HEK293 (cell line): ENCODE data around the gene NRG2.
A peak's percentile ranks its signal among the peaks of the same experiment; 100 is the strongest.

Source experiments
- CTCF ChIA-PET: fragments of 350-600 bp; formaldehyde crosslinking; extraction: SDS; loops from one replicate; lab custom pipeline; 2021; ENCODE audit warnings: antibody characterized with exemption; lab: Yijun Ruan, JAX
- POLR2A ChIA-PET: fragments of 300-600 bp; formaldehyde crosslinking; extraction: SDS; loops from one replicate; lab custom pipeline; 2020; ENCODE audit warnings: antibody characterized with exemption, inconsistent platforms; lab: Yijun Ruan, JAX
- H3K27ac ChIP-seq: fragments of 200-500 bp; sonication (Bioruptor generic); 2 replicates; pipeline ENCODE4 v1.5.1; 2014; ENCODE audit warnings: low read depth, low read length, control low read depth, inconsistent platforms; ENCODE audit errors: extremely low read depth
- H3K36me3 ChIP-seq, 2 experiments: fragments of 200-500 bp in 1 of 2; sonication (Bioruptor generic) in 1 of 2; 1 replicate in 1 of 2; 2 replicates in 1 of 2; pipeline ENCODE4 v1.5.1; 2014 to 2017; ENCODE audit warnings: inconsistent platforms in 2 of 2, low read length in 2 of 2; ENCODE audit not compliant: control insufficient read depth in 2 of 2, insufficient read depth in 1 of 2
- H3K4me1 ChIP-seq: fragments of 200-500 bp; sonication (Bioruptor generic); 2 replicates; pipeline ENCODE4 v1.5.1; 2014; ENCODE audit warnings: mild to moderate bottlenecking, low read length, inconsistent platforms; ENCODE audit not compliant: control insufficient read depth, insufficient read depth
- H3K4me3 ChIP-seq: 2 replicates; pipeline ENCODE4 v1.5.1; 2011; ENCODE audit warnings: low read depth, mild to moderate bottlenecking, control low read depth, low read length, moderate library complexity
- H3K9me3 ChIP-seq: fragments of 200-500 bp; sonication (Bioruptor generic); 2 replicates; pipeline ENCODE4 v1.5.1; 2014; ENCODE audit warnings: low read depth, low read length, inconsistent platforms; ENCODE audit not compliant: control insufficient read depth, insufficient read depth
- ATF2 ChIP-seq: fragments of 450-650 bp; formaldehyde crosslinking; IDR thresholded peaks from 2 replicates; pipeline ENCODE4 v1.5.1; 2016; ENCODE audit warnings: missing biosample characterization, missing genetic modification characterization, low read depth
- ELK4 ChIP-seq: IDR thresholded peaks from 2 replicates; pipeline ENCODE4 v1.6.1; 2011; ENCODE audit warnings: mild to moderate bottlenecking, low read depth, low read length, borderline replicate concordance
- GLIS1 ChIP-seq: fragments of 450-650 bp; formaldehyde crosslinking; IDR thresholded peaks from 2 replicates; pipeline ENCODE4 v1.5.1; 2016; ENCODE audit warnings: missing biosample characterization, missing genetic modification characterization
- KLF16 ChIP-seq: fragments of 450-650 bp; formaldehyde crosslinking; IDR thresholded peaks from 2 replicates; pipeline ENCODE4 v1.5.1; 2017; ENCODE audit warnings: missing biosample characterization, missing genetic modification characterization
- WT1 ChIP-seq: fragments of 450-650 bp; formaldehyde crosslinking; IDR thresholded peaks from 2 replicates; pipeline ENCODE4 v1.5.1; 2016; ENCODE audit warnings: missing biosample characterization, missing genetic modification characterization
- ZBTB1 ChIP-seq: fragments of 450-650 bp; formaldehyde crosslinking; IDR thresholded peaks from 2 replicates; pipeline ENCODE4 v1.5.1; 2016; ENCODE audit warnings: missing biosample characterization, missing genetic modification characterization
- ZBTB48 ChIP-seq: fragments of 450-650 bp; formaldehyde crosslinking; IDR thresholded peaks from 2 replicates; pipeline ENCODE4 v1.5.1; 2016; ENCODE audit warnings: missing biosample characterization, missing genetic modification characterization
- ZFHX2 ChIP-seq: fragments of 450-650 bp; formaldehyde crosslinking; conservative IDR thresholded peaks from 2 replicates; pipeline ENCODE4 v1.5.1; 2016; ENCODE audit warnings: missing biosample characterization, missing genetic modification characterization
- ZNF121 ChIP-seq: fragments of 450-650 bp; formaldehyde crosslinking; IDR thresholded peaks from 2 replicates; pipeline ENCODE4 v1.5.1; 2016; ENCODE audit warnings: missing biosample characterization, missing genetic modification characterization
- ZNF148 ChIP-seq: fragments of 450-650 bp; formaldehyde crosslinking; IDR thresholded peaks from 2 replicates; pipeline ENCODE4 v1.5.0; 2017; ENCODE audit warnings: missing biosample characterization, missing genetic modification characterization, borderline replicate concordance
- ZNF184 ChIP-seq: fragments of 450-650 bp; IDR thresholded peaks from 2 replicates; pipeline ENCODE4 v1.5.1; 2018; ENCODE audit warnings: missing biosample characterization, mild to moderate bottlenecking, missing genetic modification characterization
- ZNF223 ChIP-seq: fragments of 450-650 bp; formaldehyde crosslinking; IDR thresholded peaks from 2 replicates; pipeline ENCODE4 v1.5.1; 2016; ENCODE audit warnings: missing biosample characterization, missing genetic modification characterization
- ZNF274 ChIP-seq, 2 experiments: fragments of 200-500 bp in 1 of 2; fragments of 450-650 bp in 1 of 2; sonication (Bioruptor generic) in 1 of 2; formaldehyde crosslinking in 1 of 2; IDR thresholded peaks; 2 replicates each; pipeline versions ENCODE4 v1.5.1 to v1.6.1; 2014 to 2016; ENCODE audit warnings: borderline replicate concordance in 1 of 2, inconsistent platforms in 1 of 2, low read length in 1 of 2, missing biosample characterization in 1 of 2, missing genetic modification characterization in 1 of 2
- ZNF341 ChIP-seq: fragments of 450-650 bp; formaldehyde crosslinking; IDR thresholded peaks from 2 replicates; pipeline ENCODE4; 2016; ENCODE audit warnings: low read depth, missing biosample characterization, missing genetic modification characterization
- ZNF366 ChIP-seq: fragments of 450-650 bp; formaldehyde crosslinking; conservative IDR thresholded peaks from 2 replicates; pipeline ENCODE4 v1.5.1; 2016; ENCODE audit warnings: missing biosample characterization, missing genetic modification characterization
- ZNF571 ChIP-seq: fragments of 450-650 bp; formaldehyde crosslinking; IDR thresholded peaks from 2 replicates; pipeline ENCODE4 v1.5.0; 2017; ENCODE audit warnings: missing biosample characterization, missing genetic modification characterization
- ZNF701 ChIP-seq: fragments of 450-650 bp; formaldehyde crosslinking; IDR thresholded peaks from 2 replicates; pipeline ENCODE4 v1.5.1; 2016; ENCODE audit warnings: missing biosample characterization, missing genetic modification characterization
- ZNF843 ChIP-seq: fragments of 450-650 bp; formaldehyde crosslinking; IDR thresholded peaks from 2 replicates; pipeline ENCODE4 v1.5.1; 2016; ENCODE audit warnings: missing biosample characterization, missing genetic modification characterization
- TF ChIP-seq, protein P1 (sequence below): fragments of 450-650 bp; formaldehyde crosslinking; IDR thresholded peaks from 2 replicates; pipeline ENCODE4 v1.5.1; 2017; ENCODE audit warnings: missing biosample characterization, missing genetic modification characterization
- TF ChIP-seq, protein P2 (sequence below): fragments of 450-650 bp; formaldehyde crosslinking; IDR thresholded peaks from 2 replicates; pipeline ENCODE4 v1.5.1; 2016; ENCODE audit warnings: missing biosample characterization, missing genetic modification characterization
- TF ChIP-seq, protein P3 (sequence below): fragments of 450-650 bp; formaldehyde crosslinking; conservative IDR thresholded peaks from 2 replicates; pipeline ENCODE4 v1.5.1; 2016; ENCODE audit warnings: low read depth, missing biosample characterization, missing genetic modification characterization
- TF ChIP-seq, protein P4 (sequence below): fragments of 450-650 bp; formaldehyde crosslinking; IDR thresholded peaks from 2 replicates; pipeline ENCODE4 v1.5.1; 2016; ENCODE audit warnings: missing biosample characterization, missing genetic modification characterization

Gene NRG2

GRCh38 chr5:139911425-139912120 is 131.5 kb downstream of the NRG2 start:
- POLR2A ChIA-PET = no interaction called here
- Histone ChIP-seq H3K27ac (no peak overlapping the region), H3K36me3 (no peaks in the 10 kb centered on the region), H3K9me3 (no peaks in the 10 kb centered on the region), H3K4me3 (no peak overlapping the region), H3K4me1 (no peaks in the 10 kb centered on the region)
- CTCF ChIA-PET = interaction anchor here (1.0 kb wide), 1 partner anchor 57 kb away, joined by 6 read pairs; no protein-coding TSS in a partner anchor
- TF ChIP-seq ELK4 = no peak
- peak; percentile 44; the same call in 1 of the 2 replicates for TF ChIP-seq ZNF341 (tag by site-specific recombination)
- no peak for TF ChIP-seq ZNF184 (tag by site-specific recombination)
- TF ChIP-seq, protein P1, sequence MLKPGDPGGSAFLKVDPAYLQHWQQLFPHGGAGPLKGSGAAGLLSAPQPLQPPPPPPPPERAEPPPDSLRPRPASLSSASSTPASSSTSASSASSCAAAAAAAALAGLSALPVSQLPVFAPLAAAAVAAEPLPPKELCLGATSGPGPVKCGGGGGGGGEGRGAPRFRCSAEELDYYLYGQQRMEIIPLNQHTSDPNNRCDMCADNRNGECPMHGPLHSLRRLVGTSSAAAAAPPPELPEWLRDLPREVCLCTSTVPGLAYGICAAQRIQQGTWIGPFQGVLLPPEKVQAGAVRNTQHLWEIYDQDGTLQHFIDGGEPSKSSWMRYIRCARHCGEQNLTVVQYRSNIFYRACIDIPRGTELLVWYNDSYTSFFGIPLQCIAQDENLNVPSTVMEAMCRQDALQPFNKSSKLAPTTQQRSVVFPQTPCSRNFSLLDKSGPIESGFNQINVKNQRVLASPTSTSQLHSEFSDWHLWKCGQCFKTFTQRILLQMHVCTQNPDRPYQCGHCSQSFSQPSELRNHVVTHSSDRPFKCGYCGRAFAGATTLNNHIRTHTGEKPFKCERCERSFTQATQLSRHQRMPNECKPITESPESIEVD (tag by site-specific recombination) = no peak
- TF ChIP-seq, protein P2, sequence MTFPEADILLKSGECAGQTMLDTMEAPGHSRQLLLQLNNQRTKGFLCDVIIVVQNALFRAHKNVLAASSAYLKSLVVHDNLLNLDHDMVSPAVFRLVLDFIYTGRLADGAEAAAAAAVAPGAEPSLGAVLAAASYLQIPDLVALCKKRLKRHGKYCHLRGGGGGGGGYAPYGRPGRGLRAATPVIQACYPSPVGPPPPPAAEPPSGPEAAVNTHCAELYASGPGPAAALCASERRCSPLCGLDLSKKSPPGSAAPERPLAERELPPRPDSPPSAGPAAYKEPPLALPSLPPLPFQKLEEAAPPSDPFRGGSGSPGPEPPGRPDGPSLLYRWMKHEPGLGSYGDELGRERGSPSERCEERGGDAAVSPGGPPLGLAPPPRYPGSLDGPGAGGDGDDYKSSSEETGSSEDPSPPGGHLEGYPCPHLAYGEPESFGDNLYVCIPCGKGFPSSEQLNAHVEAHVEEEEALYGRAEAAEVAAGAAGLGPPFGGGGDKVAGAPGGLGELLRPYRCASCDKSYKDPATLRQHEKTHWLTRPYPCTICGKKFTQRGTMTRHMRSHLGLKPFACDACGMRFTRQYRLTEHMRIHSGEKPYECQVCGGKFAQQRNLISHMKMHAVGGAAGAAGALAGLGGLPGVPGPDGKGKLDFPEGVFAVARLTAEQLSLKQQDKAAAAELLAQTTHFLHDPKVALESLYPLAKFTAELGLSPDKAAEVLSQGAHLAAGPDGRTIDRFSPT (tag by site-specific recombination) = no peak
- no peak for TF ChIP-seq ZNF571
- no peak for TF ChIP-seq ZBTB48 (tag by site-specific recombination)
- TF ChIP-seq GLIS1 (tag by site-specific recombination) = peak; percentile 91
- no peak for TF ChIP-seq ZNF843 (tag by site-specific recombination)
- TF ChIP-seq, protein P3, sequence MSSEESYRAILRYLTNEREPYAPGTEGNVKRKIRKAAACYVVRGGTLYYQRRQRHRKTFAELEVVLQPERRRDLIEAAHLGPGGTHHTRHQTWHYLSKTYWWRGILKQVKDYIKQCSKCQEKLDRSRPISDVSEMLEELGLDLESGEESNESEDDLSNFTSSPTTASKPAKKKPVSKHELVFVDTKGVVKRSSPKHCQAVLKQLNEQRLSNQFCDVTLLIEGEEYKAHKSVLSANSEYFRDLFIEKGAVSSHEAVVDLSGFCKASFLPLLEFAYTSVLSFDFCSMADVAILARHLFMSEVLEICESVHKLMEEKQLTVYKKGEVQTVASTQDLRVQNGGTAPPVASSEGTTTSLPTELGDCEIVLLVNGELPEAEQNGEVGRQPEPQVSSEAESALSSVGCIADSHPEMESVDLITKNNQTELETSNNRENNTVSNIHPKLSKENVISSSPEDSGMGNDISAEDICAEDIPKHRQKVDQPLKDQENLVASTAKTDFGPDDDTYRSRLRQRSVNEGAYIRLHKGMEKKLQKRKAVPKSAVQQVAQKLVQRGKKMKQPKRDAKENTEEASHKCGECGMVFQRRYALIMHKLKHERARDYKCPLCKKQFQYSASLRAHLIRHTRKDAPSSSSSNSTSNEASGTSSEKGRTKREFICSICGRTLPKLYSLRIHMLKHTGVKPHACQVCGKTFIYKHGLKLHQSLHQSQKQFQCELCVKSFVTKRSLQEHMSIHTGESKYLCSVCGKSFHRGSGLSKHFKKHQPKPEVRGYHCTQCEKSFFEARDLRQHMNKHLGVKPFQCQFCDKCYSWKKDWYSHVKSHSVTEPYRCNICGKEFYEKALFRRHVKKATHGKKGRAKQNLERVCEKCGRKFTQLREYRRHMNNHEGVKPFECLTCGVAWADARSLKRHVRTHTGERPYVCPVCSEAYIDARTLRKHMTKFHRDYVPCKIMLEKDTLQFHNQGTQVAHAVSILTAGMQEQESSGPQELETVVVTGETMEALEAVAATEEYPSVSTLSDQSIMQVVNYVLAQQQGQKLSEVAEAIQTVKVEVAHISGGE (tag by site-specific recombination) = no peak
- no peak for TF ChIP-seq ZNF366 (tag by site-specific recombination)
- TF ChIP-seq, protein P4, sequence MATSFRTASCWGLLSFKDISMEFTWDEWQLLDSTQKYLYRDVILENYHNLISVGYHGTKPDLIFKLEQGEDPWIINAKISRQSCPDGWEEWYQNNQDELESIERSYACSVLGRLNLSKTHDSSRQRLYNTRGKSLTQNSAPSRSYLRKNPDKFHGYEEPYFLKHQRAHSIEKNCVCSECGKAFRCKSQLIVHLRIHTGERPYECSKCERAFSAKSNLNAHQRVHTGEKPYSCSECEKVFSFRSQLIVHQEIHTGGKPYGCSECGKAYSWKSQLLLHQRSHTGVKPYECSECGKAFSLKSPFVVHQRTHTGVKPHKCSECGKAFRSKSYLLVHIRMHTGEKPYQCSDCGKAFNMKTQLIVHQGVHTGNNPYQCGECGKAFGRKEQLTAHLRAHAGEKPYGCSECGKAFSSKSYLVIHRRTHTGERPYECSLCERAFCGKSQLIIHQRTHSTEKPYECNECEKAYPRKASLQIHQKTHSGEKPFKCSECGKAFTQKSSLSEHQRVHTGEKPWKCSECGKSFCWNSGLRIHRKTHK = no peak
- no peak for TF ChIP-seq KLF16 (tag by site-specific recombination)
- TF ChIP-seq ZNF121 (tag by site-specific recombination) = no peak
- no peak for TF ChIP-seq WT1 (tag by site-specific recombination)
- TF ChIP-seq ATF2 (tag by site-specific recombination) = peak; percentile 60
- TF ChIP-seq ZNF701 (tag by site-specific recombination) = no peak
- TF ChIP-seq ZBTB1 = no peak
- no peak for TF ChIP-seq ZNF223 (tag by site-specific recombination)
- TF ChIP-seq ZNF274 (IDR thresholded peaks at IDR 0.05; ENCODE audit: low read length) = no peak
- TF ChIP-seq ZNF274 (tag by site-specific recombination; IDR thresholded peaks at IDR 0.05; ENCODE audit: borderline replicate concordance) = no peak
- TF ChIP-seq ZFHX2 (tag by site-specific recombination) = no peak
- no peak for TF ChIP-seq ZNF148
